K562 (cell line): Measurements from ENCODE around the gene ING2. TPM values are rescaled to one million over a fixed set of nuclear protein-coding genes. Genes with fewer than 3 reads are reported as not detected.

Source experiments
- ADNP ChIP-seq: fragments of 200-800 bp; sonication (Bioruptor generic); IDR thresholded peaks from 2 replicates; pipeline ENCODE4 v1.6.1; 2016; ENCODE audit warnings: missing genetic modification characterization, missing compliant biosample characterization
- CBFA2T3 ChIP-seq: fragments of 450-650 bp; IDR thresholded peaks from 2 replicates; pipeline ENCODE4 v1.6.1; 2017
- CTBP1 ChIP-seq: fragments of 450-650 bp; IDR thresholded peaks from 2 replicates; pipeline ENCODE4 v1.6.1; 2016; ENCODE audit warnings: borderline replicate concordance
- DPF2 ChIP-seq: fragments of 450-650 bp; IDR thresholded peaks from 2 replicates; pipeline ENCODE4 v1.6.1; 2016
- ETV5 ChIP-seq: sonication (generic); formaldehyde crosslinking; IDR thresholded peaks from 2 replicates; pipeline ENCODE4 v1.4.0; 2020; ENCODE audit warnings: low read depth, mild to moderate bottlenecking, missing genetic modification reagents
- EWSR1 ChIP-seq: fragments of 450-650 bp; IDR thresholded peaks from 2 replicates; pipeline ENCODE4 v1.6.1; 2018; ENCODE audit warnings: borderline replicate concordance, mild to moderate bottlenecking, low read depth, moderate library complexity; ENCODE audit not compliant: partially characterized antibody
- FOXK1 ChIP-seq: sonication (generic); formaldehyde crosslinking; IDR thresholded peaks from 2 replicates; pipeline ENCODE4 v1.8.0; 2022; ENCODE audit warnings: missing genetic modification reagents, mild to moderate bottlenecking, borderline replicate concordance
- HNRNPL ChIP-seq: fragments of 200-400 bp; formaldehyde crosslinking; IDR thresholded peaks from 2 replicates; pipeline ENCODE4 v1.6.1; 2017; ENCODE audit warnings: low read depth, mild to moderate bottlenecking, low read length
- KAT8 ChIP-seq: fragments of 450-650 bp; IDR thresholded peaks from 2 replicates; pipeline ENCODE4 v1.6.1; 2016; ENCODE audit warnings: low read depth, mild to moderate bottlenecking
- LARP7 ChIP-seq: fragments of 450-650 bp; IDR thresholded peaks from 2 replicates; pipeline ENCODE4 v1.6.1; 2016
- MCM5 ChIP-seq: fragments of 450-650 bp; IDR thresholded peaks from 2 replicates; pipeline ENCODE4 v1.6.1; 2016; ENCODE audit warnings: low read depth
- NCOR1 ChIP-seq: fragments of 450-650 bp; IDR thresholded peaks from 2 replicates; pipeline ENCODE4 v1.6.1; 2016; ENCODE audit warnings: mild to moderate bottlenecking, moderate library complexity
- NR2C2 ChIP-seq, 2 experiments: fragments of 200-800 bp in 1 of 2; sonication (Bioruptor generic) in 1 of 2; sonication (generic) in 1 of 2; formaldehyde crosslinking in 1 of 2; IDR thresholded peaks; 2 replicates each; pipeline versions ENCODE4 v1.6.1 to v1.8.0; 2016 to 2022; ENCODE audit warnings: mild to moderate bottlenecking in 1 of 2, missing compliant biosample characterization in 1 of 2, missing genetic modification characterization in 1 of 2, missing genetic modification reagents in 1 of 2
- PRMT5 ChIP-seq: sonication (generic); formaldehyde crosslinking; IDR thresholded peaks from 2 replicates; pipeline ENCODE4 v1.5.0; 2020; ENCODE audit warnings: missing genetic modification reagents
- PURB ChIP-seq: sonication (generic); formaldehyde crosslinking; IDR thresholded peaks from 2 replicates; pipeline ENCODE4 v1.9.0; 2021; ENCODE audit warnings: low read depth, mild to moderate bottlenecking, missing genetic modification reagents
- RBM25 ChIP-seq: fragments of 200-400 bp; formaldehyde crosslinking; IDR thresholded peaks from 2 replicates; pipeline ENCODE4 v1.6.1; 2018; ENCODE audit warnings: low read length, low read depth, moderate library complexity; ENCODE audit not compliant: severe bottlenecking
- RBM34 ChIP-seq: fragments of 200-400 bp; formaldehyde crosslinking; IDR thresholded peaks from 2 replicates; pipeline ENCODE4 v1.6.1; 2018; ENCODE audit warnings: low read length, borderline replicate concordance; ENCODE audit not compliant: insufficient read depth
- RFX7 ChIP-seq: fragments of 250-450 bp; sonication (Bioruptor Pico); IDR thresholded peaks from 2 replicates; pipeline ENCODE4 v1.5.1; 2021; ENCODE audit warnings: mild to moderate bottlenecking
- STAT5A ChIP-seq: IDR thresholded peaks from 2 replicates; pipeline ENCODE4 v1.6.1; 2012; ENCODE audit warnings: low read length, inconsistent platforms, borderline replicate concordance
- TBL1XR1 ChIP-seq, 2 experiments: IDR thresholded peaks; 2 replicates each; pipeline ENCODE4 v1.6.1; 2012; ENCODE audit warnings: improper control_type of control experiment in 2 of 2, low read length in 2 of 2, mild to moderate bottlenecking in 1 of 2
- TCF7 ChIP-seq: sonication (generic); IDR thresholded peaks from 2 replicates; pipeline ENCODE4 v1.6.1; 2016; ENCODE audit warnings: antibody characterized with exemption, borderline replicate concordance
- U2AF2 ChIP-seq: fragments of 200-400 bp; formaldehyde crosslinking; optimal IDR thresholded peaks from 2 replicates; pipeline ENCODE3; 2017; ENCODE audit warnings: low read depth, mild to moderate bottlenecking, low read length
- ZBTB17 ChIP-seq: fragments of 450-650 bp; formaldehyde crosslinking; IDR thresholded peaks from 2 replicates; pipeline ENCODE4 v1.4.0; 2020; ENCODE audit warnings: mild to moderate bottlenecking
- ZNF124 ChIP-seq: sonication (generic); formaldehyde crosslinking; IDR thresholded peaks from 2 replicates; pipeline ENCODE4 v1.8.1; 2022; ENCODE audit warnings: missing genetic modification reagents
- ZNF695 ChIP-seq: fragments of 450-650 bp; formaldehyde crosslinking; IDR thresholded peaks from 2 replicates; pipeline ENCODE4 v1.4.0; 2020; ENCODE audit warnings: mild to moderate bottlenecking, moderate library complexity
- polyA plus RNA-seq, 8 experiments: library from polyadenylated mRNA; depleted of rRNA in 4 of 8; stranded (reverse) in 5 of 8; unstranded in 3 of 8; fragments of >200 nt; fragmentation: Nextera tagmentation in 2 of 8; fragmentation: Illumina TruSeq in 1 of 8; extraction: Ambion mirVana in 2 of 8; extraction: Trizol in 1 of 8; gene quantifications; 2 replicates each; pipeline versions ENCODE4 v1.2.1 to v1.2.3, GENCODE V29; 2011 to 2014; ENCODE audit warnings: inconsistent platforms in 1 of 8, missing spikeins in 1 of 8
- total RNA-seq, 7 experiments: library from RNA; depleted of rRNA in 6 of 7; stranded (reverse); fragments of >200 nt in 6 of 7; fragmentation: Illumina TruSeq in 2 of 7; extraction: Trizol in 2 of 7; gene quantifications; 2 replicates each; pipeline versions ENCODE4 v1.2.1 to v1.2.3, GENCODE V29; 2011 to 2021; ENCODE audit warnings: low replicate concordance in 1 of 7
- TF ChIP-seq, protein P1 (sequence below): fragments of 250-450 bp; sonication (Bioruptor Pico); IDR thresholded peaks from 2 replicates; pipeline ENCODE4 v1.5.0; 2022; ENCODE audit warnings: mild to moderate bottlenecking
- TF ChIP-seq, protein P2 (sequence below): sonication (generic); formaldehyde crosslinking; IDR thresholded peaks from 2 replicates; pipeline ENCODE4 v1.9.0; 2022; ENCODE audit warnings: mild to moderate bottlenecking, missing genetic modification reagents
- TF ChIP-seq, protein P3 (sequence below): fragments of 450-650 bp; IDR thresholded peaks from 2 replicates; pipeline ENCODE4 v1.6.1; 2016; ENCODE audit warnings: low read depth, mild to moderate bottlenecking, moderate library complexity

The ING2 gene
- total and polyA plus RNA-seq, 9 of the 15 experiments (the other 6 are each of a cell fraction or from before 2014, with no cell fraction given) = 2.9 to 21.4 (median 12.4) TPM

DNA sequence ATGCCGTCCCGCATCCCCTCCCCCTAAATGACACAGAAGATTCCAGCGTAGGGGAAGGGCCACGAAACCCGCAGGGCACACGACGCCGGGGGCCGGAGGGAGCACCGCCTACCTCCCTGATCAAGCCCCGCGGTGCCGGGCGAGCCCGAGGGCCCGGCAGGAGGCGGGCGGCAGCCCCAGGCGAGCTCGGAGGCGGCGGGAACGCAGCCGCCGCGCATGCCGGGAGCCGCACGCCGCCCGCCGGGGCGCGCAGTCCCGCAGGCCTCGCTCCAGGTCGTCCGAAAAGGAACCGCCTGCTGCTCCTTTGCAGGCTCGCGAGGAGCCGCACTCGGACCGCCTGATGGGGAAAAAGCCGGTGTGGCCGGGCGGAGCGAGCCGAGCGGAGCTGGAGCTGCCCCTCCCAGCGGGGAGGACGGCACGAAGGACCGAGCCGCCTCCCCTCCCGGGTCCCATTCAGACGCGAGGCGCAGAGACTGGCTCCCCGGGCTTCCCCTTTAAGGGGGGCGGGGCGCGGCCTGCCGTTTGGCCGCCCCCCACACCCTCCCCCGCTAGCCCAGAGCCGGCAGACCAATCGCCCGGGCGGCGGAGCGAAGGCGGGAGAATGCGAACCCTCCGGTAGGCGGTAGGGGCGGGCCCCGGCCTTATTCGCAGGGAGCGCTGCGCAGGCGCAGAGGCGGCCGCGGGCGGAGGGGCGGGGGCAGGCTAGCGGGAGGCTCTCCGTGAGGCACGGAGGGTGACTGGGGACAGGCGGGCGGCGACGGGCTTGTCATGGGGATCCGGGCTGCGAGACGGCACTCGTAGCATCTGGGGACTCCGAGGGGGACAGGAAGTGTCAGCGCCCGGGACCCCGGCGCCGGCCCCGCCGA lies 561 bp upstream of the ING2 start (continued):
- TF ChIP-seq, protein P1, sequence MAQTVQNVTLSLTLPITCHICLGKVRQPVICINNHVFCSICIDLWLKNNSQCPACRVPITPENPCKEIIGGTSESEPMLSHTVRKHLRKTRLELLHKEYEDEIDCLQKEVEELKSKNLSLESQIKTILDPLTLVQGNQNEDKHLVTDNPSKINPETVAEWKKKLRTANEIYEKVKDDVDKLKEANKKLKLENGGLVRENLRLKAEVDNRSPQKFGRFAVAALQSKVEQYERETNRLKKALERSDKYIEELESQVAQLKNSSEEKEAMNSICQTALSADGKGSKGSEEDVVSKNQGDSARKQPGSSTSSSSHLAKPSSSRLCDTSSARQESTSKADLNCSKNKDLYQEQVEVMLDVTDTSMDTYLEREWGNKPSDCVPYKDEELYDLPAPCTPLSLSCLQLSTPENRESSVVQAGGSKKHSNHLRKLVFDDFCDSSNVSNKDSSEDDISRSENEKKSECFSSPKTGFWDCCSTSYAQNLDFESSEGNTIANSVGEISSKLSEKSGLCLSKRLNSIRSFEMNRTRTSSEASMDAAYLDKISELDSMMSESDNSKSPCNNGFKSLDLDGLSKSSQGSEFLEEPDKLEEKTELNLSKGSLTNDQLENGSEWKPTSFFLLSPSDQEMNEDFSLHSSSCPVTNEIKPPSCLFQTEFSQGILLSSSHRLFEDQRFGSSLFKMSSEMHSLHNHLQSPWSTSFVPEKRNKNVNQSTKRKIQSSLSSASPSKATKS = no peak
- no peak for TF ChIP-seq ZNF124 (CRISPR knock-in tag)
- no peak for TF ChIP-seq MCM5
- no peak for TF ChIP-seq U2AF2
- no peak for TF ChIP-seq DPF2
- TF ChIP-seq FOXK1 (CRISPR knock-in tag) = no peak
- peak; percentile 34 for TF ChIP-seq NCOR1
- TF ChIP-seq CTBP1 = peak; percentile 93
- 0 out of 2 replicates have a peak, but pooled peaks have one; percentile 30 for TF ChIP-seq NR2C2 (CRISPR knock-in tag; IDR thresholded peaks at IDR 0.05)
- no peak; the same call in 1 of the 2 replicates for TF ChIP-seq NR2C2 (tag; IDR thresholded peaks at IDR 0.05)
- peak; percentile 82 for TF ChIP-seq RBM25
- no peak for TF ChIP-seq PRMT5
- TF ChIP-seq, protein P2, sequence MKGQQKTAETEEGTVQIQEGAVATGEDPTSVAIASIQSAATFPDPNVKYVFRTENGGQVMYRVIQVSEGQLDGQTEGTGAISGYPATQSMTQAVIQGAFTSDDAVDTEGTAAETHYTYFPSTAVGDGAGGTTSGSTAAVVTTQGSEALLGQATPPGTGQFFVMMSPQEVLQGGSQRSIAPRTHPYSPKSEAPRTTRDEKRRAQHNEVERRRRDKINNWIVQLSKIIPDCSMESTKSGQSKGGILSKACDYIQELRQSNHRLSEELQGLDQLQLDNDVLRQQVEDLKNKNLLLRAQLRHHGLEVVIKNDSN (CRISPR knock-in tag) = no peak
- TF ChIP-seq, protein P3, sequence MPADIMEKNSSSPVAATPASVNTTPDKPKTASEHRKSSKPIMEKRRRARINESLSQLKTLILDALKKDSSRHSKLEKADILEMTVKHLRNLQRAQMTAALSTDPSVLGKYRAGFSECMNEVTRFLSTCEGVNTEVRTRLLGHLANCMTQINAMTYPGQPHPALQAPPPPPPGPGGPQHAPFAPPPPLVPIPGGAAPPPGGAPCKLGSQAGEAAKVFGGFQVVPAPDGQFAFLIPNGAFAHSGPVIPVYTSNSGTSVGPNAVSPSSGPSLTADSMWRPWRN = no peak
- TF ChIP-seq HNRNPL = no peak; the same call in 1 of the 2 replicates
- no peak for TF ChIP-seq RFX7 (CRISPR knock-in tag)
- TF ChIP-seq CBFA2T3 = 0 out of 2 replicates have a peak, but pooled peaks have one; percentile 5
- TF ChIP-seq KAT8 = no peak
- no peak for TF ChIP-seq ADNP (tag)
- 0 out of 2 replicates have a peak, but pooled peaks have one; percentile 68 for TF ChIP-seq RBM34
- TF ChIP-seq PURB = no peak
- no peak for TF ChIP-seq LARP7
- TF ChIP-seq TCF7 = no peak
- TF ChIP-seq ETV5 (CRISPR knock-in tag) = peak; percentile 43; the same call in 1 of the 2 replicates
- TF ChIP-seq STAT5A = no peak
- no peak for TF ChIP-seq ZBTB17 (CRISPR knock-in tag)
- TF ChIP-seq ZNF695 (CRISPR knock-in tag) = no peak
- no peak for TF ChIP-seq EWSR1
- TF ChIP-seq TBL1XR1 (IDR thresholded peaks at IDR 0.05; ENCODE audit: low read length in 2 of 2) = no peak
